Measurements from ENCODE around the gene GSTA1.
"Not testable (repeated sequence)": the region's sequence is repeated elsewhere in the genome, so short reads cannot be mapped to it uniquely, and the experiment has no call there.

GSTA1 gene

DNA sequence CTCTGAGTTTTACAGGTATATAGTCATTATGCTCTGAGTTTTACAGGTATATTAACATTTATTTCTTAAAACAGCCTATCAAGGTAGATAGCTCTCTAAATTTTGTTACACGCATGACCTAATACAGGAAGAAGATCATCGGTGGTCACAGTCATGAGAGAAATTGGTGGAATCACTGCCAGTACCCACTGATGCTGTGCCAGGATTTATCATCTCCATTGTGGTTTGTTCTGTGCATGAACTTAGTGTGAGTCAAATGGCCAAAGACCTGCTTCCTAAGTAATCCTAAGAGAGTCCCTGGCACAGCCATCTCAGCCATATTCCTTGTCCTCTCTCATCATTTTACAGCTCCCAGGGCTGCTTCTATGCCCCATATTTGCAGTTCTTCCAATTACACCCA, 50.5 kb downstream of the GSTA1 start:
- not testable (repeated sequence) for H3K79me2 ChIP-seq (ENCODE audit: control insufficient read depth, insufficient read depth, low read length, unreplicated experiment); H3K36me3 ChIP-seq (ENCODE audit: insufficient read depth, low read length); H3K4me3 ChIP-seq (ENCODE audit: low read depth, low read length); H3K27ac ChIP-seq (ENCODE audit: low read depth, low read length); H3K4me1 ChIP-seq (ENCODE audit: control insufficient read depth, insufficient read depth, low read length, unreplicated experiment); H2AFZ ChIP-seq (ENCODE audit: low read length, unreplicated experiment)
- H3K27me3 ChIP-seq (ENCODE audit: insufficient read depth, low read length), result peaks cover 24% of the 10 kb centered on the region; the same call in 1 of the 2 replicates

DNA sequence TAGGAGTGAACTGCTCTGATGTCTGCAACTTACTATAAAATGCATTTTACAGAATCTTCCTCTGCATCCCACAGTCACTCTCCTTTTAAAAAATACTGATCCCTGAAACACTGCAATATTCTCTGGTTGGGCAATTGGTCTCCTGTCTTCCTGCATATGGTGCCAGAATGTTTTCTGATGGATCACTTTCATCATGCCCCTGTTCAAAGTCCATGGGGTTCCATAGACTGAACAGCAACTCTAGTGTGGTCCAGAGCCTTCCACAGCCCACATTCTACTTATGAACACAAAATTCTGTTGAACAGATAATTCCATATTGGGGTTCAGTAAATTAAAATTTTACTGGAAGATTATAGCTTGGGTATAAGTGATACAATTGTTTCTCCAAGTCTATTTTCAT, 51.3 kb downstream of the GSTA1 start:
- H3K4me3 ChIP-seq (ENCODE audit: low read depth, low read length), result no peak overlapping the region
- H3K4me1 ChIP-seq (ENCODE audit: control insufficient read depth, insufficient read depth, low read length, unreplicated experiment), result no peaks in the 10 kb centered on the region
- H3K36me3 ChIP-seq (ENCODE audit: insufficient read depth, low read length), result no peaks in the 10 kb centered on the region
- H3K27me3 ChIP-seq (ENCODE audit: insufficient read depth, low read length), result peaks cover 24% of the 10 kb centered on the region; the same call in 1 of the 2 replicates
- H3K79me2 ChIP-seq (ENCODE audit: control insufficient read depth, insufficient read depth, low read length, unreplicated experiment), result no peaks in the 10 kb centered on the region
- H2AFZ ChIP-seq (ENCODE audit: low read length, unreplicated experiment), result no peak overlapping the region
- no peak overlapping the region for H3K27ac ChIP-seq (ENCODE audit: low read depth, low read length)

DNA sequence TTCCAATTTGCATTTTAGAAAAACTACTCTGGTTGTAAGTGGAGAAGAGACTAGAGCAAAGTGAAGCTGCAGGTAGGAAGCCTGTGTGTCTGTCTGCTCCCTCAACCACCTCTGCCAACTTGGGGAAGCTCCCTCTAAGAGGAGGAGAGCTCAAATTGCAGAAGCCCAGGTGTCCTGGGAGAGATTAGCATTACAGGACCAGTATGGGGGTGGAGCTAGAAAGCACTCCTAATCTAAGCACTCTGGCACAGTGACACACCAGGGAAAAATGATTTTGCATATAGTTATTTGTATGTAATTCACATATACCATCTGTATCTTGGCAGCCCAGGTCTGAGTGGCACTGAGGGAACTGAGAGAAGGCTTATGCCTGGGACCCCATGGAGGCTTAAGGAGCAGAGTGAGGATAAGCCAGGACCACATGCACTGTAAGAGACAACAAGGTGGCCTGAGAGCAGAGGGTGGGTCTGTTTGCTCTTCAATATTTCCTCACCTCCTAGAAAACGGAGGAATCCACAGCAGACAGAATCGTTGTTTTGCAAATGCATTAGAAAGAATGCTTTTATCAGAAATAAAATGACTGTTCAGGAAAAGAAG, 54.0 kb downstream of the GSTA1 start:
- Histone ChIP-seq H3K27ac (ENCODE audit: low read depth, low read length) (no peak overlapping the region), H3K27me3 (ENCODE audit: insufficient read depth, low read length) (peaks cover 29% of the 10 kb centered on the region; the same call in 1 of the 2 replicates), H2AFZ (ENCODE audit: low read length, unreplicated experiment) (no peak overlapping the region), H3K4me3 (ENCODE audit: low read depth, low read length) (no peak overlapping the region), H3K4me1 (ENCODE audit: control insufficient read depth, insufficient read depth, low read length, unreplicated experiment) (no peaks in the 10 kb centered on the region), H3K79me2 (ENCODE audit: control insufficient read depth, insufficient read depth, low read length, unreplicated experiment) (no peaks in the 10 kb centered on the region), H3K36me3 (ENCODE audit: insufficient read depth, low read length) (no peaks in the 10 kb centered on the region)

DNA sequence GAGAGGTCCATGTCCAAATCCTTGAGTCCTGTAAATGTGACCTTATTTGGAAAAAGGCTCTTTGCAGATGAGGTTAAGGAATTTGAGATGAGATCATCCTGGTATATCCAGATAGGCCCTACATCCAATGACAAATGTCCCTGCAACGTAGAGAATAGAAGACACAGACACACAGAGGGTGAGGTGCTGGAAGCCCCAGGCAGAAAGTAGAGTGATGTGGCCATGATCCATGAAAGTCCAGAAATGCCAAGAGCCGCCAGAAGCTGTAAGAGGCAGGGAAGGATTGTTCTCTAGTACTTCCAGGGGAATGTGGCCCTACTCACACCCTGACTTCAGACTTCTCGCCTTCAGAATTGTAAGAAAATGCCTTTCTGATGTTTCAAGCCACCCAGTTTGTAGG, 56.3 kb downstream of the GSTA1 start:
- not testable (repeated sequence) for H2AFZ ChIP-seq (ENCODE audit: low read length, unreplicated experiment); H3K36me3 ChIP-seq (ENCODE audit: insufficient read depth, low read length); H3K4me3 ChIP-seq (ENCODE audit: low read depth, low read length); H3K27ac ChIP-seq (ENCODE audit: low read depth, low read length); H3K79me2 ChIP-seq (ENCODE audit: control insufficient read depth, insufficient read depth, low read length, unreplicated experiment); H3K4me1 ChIP-seq (ENCODE audit: control insufficient read depth, insufficient read depth, low read length, unreplicated experiment)
- peaks cover 33% of the 10 kb centered on the region; the same call in 1 of the 2 replicates for H3K27me3 ChIP-seq (ENCODE audit: insufficient read depth, low read length)

DNA sequence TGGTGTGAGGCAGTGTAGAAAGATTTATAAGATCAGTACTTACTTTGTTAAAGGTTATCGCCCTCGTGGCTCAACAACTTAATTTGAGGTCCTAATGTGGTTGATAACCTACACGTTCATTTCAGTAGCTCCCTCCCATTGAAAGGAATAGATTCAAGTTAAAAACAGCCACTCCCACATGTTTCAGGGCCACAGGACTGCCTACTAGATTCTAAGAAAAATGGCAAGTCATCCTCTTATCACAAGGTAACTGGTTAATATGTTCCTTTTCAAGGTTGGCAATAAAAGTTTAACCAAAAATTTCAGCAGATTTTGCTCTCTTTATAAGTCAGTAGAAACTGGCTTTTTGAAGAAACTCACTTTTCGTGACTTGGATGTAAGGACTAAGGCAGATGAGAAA, 57.4 kb downstream of the GSTA1 start:
- Histone ChIP-seq H3K27ac (ENCODE audit: low read depth, low read length) (no peak overlapping the region), H3K79me2 (ENCODE audit: control insufficient read depth, insufficient read depth, low read length, unreplicated experiment) (no peaks in the 10 kb centered on the region), H3K4me1 (ENCODE audit: control insufficient read depth, insufficient read depth, low read length, unreplicated experiment) (no peaks in the 10 kb centered on the region), H3K27me3 (ENCODE audit: insufficient read depth, low read length) (peaks cover 28% of the 10 kb centered on the region; the same call in 1 of the 2 replicates), H3K4me3 (ENCODE audit: low read depth, low read length) (no peak overlapping the region), H3K36me3 (ENCODE audit: insufficient read depth, low read length) (no peaks in the 10 kb centered on the region), H2AFZ (ENCODE audit: low read length, unreplicated experiment) (no peak overlapping the region)

DNA sequence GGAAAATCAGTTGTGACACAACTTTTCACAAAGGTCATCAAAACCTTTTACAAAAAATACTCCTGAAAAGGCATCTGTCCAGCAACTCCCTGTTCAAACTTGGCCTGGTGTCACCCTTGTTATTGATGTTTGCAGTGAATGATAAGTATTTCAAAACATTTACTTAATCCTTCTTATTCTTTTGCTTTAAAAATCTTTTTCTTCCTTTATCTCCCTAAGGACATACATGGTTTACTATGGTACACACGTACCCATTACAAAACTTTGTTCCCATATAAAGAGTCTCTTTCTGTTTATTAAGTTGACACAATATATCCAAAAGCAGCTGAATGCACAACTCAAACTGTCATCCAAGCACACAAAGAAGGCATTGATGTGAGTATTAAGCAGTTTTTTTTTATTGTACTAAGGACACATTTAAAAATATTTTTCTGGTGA, 57.8 kb downstream of the GSTA1 start:
- H3K36me3 ChIP-seq (ENCODE audit: insufficient read depth, low read length), result no peaks in the 10 kb centered on the region
- peaks cover 29% of the 10 kb centered on the region; the same call in 1 of the 2 replicates for H3K27me3 ChIP-seq (ENCODE audit: insufficient read depth, low read length)
- H3K27ac ChIP-seq (ENCODE audit: low read depth, low read length), result no peak overlapping the region
- no peaks in the 10 kb centered on the region for H3K4me1 ChIP-seq (ENCODE audit: control insufficient read depth, insufficient read depth, low read length, unreplicated experiment)
- no peaks in the 10 kb centered on the region for H3K79me2 ChIP-seq (ENCODE audit: control insufficient read depth, insufficient read depth, low read length, unreplicated experiment)
- H2AFZ ChIP-seq (ENCODE audit: low read length, unreplicated experiment), result no peak overlapping the region
- no peak overlapping the region for H3K4me3 ChIP-seq (ENCODE audit: low read depth, low read length)

DNA sequence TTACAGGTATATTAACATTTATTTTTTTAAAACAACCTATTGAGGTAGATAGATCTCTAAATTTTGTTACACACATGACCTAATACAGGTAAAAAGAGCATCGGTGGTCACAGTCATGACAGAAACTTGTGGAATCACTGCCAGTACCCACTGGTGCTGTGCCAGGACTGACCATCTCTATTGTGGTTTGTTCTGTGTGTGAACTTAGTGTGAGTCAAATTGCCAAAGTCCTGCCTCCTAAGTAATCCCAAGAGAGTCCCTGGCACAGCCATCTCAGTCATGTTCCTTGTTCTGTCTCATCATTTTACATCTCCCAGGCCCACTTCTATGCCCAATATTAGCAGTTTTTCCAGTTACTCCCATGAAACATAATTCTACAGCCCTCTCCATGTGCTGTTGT, 61.7 kb downstream of the GSTA1 start:
- Histone ChIP-seq H3K27ac (ENCODE audit: low read depth, low read length) (no peak overlapping the region), H2AFZ (ENCODE audit: low read length, unreplicated experiment) (no peak overlapping the region), H3K4me3 (ENCODE audit: low read depth, low read length) (no peak overlapping the region), H3K4me1 (ENCODE audit: control insufficient read depth, insufficient read depth, low read length, unreplicated experiment) (no peaks in the 10 kb centered on the region), H3K27me3 (ENCODE audit: insufficient read depth, low read length) (peaks cover 39% of the 10 kb centered on the region), H3K36me3 (ENCODE audit: insufficient read depth, low read length) (no peaks in the 10 kb centered on the region), H3K79me2 (ENCODE audit: control insufficient read depth, insufficient read depth, low read length, unreplicated experiment) (no peaks in the 10 kb centered on the region)

All from ACC112 (cell line).